ENCODE measurements around the gene KLK11. TPM values are rescaled to one million over a fixed set of nuclear protein-coding genes. Genes with fewer than 3 reads are reported as not detected.

KLK11 gene
- total and polyA plus RNA-seq, 7 experiments from 2014 or later: not detected

DNA sequence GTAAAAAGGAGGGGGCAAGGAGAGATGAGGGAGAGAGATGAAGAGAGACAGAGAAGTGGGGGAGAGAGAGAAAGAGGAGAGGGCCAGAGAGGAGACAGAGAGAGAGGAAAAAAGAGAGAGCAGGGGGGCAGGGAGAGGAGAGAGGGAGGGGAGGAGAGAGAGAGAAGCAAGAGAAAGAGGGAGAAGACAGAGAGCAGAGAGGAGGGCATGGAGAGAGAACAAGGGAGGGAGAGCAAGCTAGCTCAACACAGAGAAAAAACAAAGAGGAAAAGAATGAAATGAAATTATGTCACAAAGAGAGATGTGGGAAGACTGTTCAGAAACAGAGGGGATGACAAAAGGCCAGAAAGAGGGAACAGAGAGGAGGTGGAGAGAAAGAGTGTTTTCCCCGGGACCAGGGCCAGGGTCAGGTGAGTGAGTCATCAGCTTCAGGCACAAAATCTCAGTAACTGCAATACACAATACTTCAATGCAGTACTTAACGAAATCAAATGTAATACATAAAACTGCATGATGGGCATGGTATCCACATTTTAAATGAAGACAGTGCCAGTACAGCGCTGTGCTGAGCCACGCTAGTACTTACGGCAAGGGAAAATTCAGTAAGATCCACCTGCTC is 47.5 kb downstream of the KLK11 start:
- Histone ChIP-seq H3K4me3 (ENCODE audit: low read length) (no peak overlapping the region), H3K27me3 (ENCODE audit: control insufficient read depth in 2 of 2, insufficient read depth in 2 of 2, low read length in 2 of 2) (peaks cover 0 to 4% of the 10 kb centered on the region in 2 donors), H3K4me1 (ENCODE audit: control insufficient read depth in 2 of 2, insufficient read depth in 2 of 2, low read length in 2 of 2) (no peaks in the 10 kb centered on the region), H3K27ac (ENCODE audit: low read depth, low read length) (no peak overlapping the region), H3K9me3 (ENCODE audit: control insufficient read depth in 2 of 3, low read length in 3 of 3) (no peaks in the 10 kb centered on the region), H3K36me3 (ENCODE audit: control insufficient read depth in 2 of 3, insufficient read depth in 3 of 3, low read length in 3 of 3) (no peaks in the 10 kb centered on the region)
- H3K27me3 Mint-ChIP-seq: peaks cover 13 to 70% (median 56%) of the 10 kb centered on the region in 5 donors
- H3K4me3 Mint-ChIP-seq: no peak overlapping the region
- H3K27ac Mint-ChIP-seq: peak overlapping the region in 1 of 9 donors; percentile 8
- no peak for DNase-seq
- POLR2A ChIA-PET: no interaction called here
- H3K4me1 Mint-ChIP-seq: peaks cover 0 to 9% (median 0%) of the 10 kb centered on the region in 7 donors
- no peaks in the 10 kb centered on the region for H3K36me3 Mint-ChIP-seq
- intact Hi-C loops (cut with micrococcal nuclease): no loop called here
- CTCF ChIA-PET: no interaction called here
- ATAC-seq: no peak
- peaks cover 0 to 9% (median 0%) of the 10 kb centered on the region in 11 donors for H3K9me3 Mint-ChIP-seq

DNA sequence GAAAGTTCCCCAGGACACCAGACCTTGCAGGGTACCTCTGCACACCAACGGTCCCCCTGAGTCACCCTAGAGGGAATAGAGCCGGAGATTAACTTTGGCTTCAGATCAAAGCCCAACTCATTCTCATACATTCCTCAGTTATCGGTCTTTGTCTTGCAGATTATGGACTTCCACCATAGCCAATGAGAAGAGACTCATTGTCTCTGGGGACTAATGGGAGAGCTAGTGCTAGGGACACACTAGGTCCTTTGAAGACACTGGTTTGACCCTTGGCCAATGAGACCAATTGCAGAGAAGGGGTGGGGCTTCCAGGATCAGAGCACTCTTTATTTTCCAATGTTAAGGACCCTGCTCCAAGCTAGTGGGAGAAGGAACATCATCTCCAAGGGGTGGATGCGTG is 48.8 kb downstream of the KLK11 start:
- DNase-seq: no peak
- POLR2A ChIA-PET: no interaction called here
- ATAC-seq: no peak
- Histone ChIP-seq H3K27me3 (ENCODE audit: control insufficient read depth in 2 of 2, insufficient read depth in 2 of 2, low read length in 2 of 2) (peaks cover 0 to 4% of the 10 kb centered on the region in 2 donors), H3K9me3 (ENCODE audit: control insufficient read depth in 2 of 3, low read length in 3 of 3) (no peaks in the 10 kb centered on the region), H3K4me1 (ENCODE audit: control insufficient read depth in 2 of 2, insufficient read depth in 2 of 2, low read length in 2 of 2) (no peaks in the 10 kb centered on the region), H3K4me3 (ENCODE audit: low read length) (no peak overlapping the region), H3K36me3 (ENCODE audit: control insufficient read depth in 2 of 3, insufficient read depth in 3 of 3, low read length in 3 of 3) (no peaks in the 10 kb centered on the region), H3K27ac (ENCODE audit: low read depth, low read length) (no peak overlapping the region)
- Mint-ChIP-seq H3K36me3 (no peaks in the 10 kb centered on the region), H3K4me1 (peaks cover 0 to 9% (median 0%) of the 10 kb centered on the region in 7 donors), H3K27me3 (peaks cover 10 to 76% (median 63%) of the 10 kb centered on the region in 5 donors), H3K4me3 (no peak overlapping the region), H3K9me3 (peaks cover 0 to 7% (median 0%) of the 10 kb centered on the region in 11 donors), H3K27ac (no peak overlapping the region)
- intact Hi-C loops (cut with micrococcal nuclease): no loop called here
- CTCF ChIA-PET: no interaction called here

DNA sequence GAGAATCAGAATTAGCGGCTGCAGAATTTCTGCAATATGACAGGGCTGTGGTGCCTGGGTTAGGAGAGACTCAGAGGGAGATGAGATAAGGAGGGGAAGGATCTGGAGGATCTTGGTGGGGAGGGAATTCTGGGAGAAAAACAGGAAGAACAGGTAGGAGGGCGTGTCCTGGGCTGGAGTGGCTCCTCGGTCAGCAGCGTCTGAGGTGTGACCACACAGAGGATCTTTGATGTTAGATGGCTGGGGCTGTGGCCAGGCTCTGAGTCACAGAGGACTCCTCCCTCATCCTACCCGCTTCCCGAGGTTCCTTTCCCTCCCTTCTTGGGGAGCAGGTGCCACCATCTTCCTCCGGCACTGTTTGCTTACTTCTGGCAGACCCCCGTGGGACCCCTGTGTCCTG is 50.6 kb downstream of the KLK11 start:
- ATAC-seq (no peak), DNase-seq (no peak)
- POLR2A ChIA-PET: no interaction called here
- Mint-ChIP-seq H3K36me3 (no peaks in the 10 kb centered on the region), H3K27me3 (peaks cover 10 to 75% (median 62%) of the 10 kb centered on the region in 5 donors), H3K4me1 (peaks cover 0 to 9% (median 0%) of the 10 kb centered on the region in 7 donors), H3K9me3 (peaks cover 0 to 5% (median 0%) of the 10 kb centered on the region in 11 donors), H3K4me3 (no peak overlapping the region), H3K27ac (no peak overlapping the region)
- CTCF ChIA-PET: no interaction called here
- no peak overlapping the region for H3K27ac ChIP-seq (ENCODE audit: low read depth, low read length)
- H3K36me3 ChIP-seq (ENCODE audit: control insufficient read depth in 2 of 3, insufficient read depth in 3 of 3, low read length in 3 of 3): no peaks in the 10 kb centered on the region
- H3K9me3 ChIP-seq (ENCODE audit: control insufficient read depth in 2 of 3, low read length in 3 of 3): no peaks in the 10 kb centered on the region
- H3K4me3 ChIP-seq (ENCODE audit: low read length): no peak overlapping the region
- H3K4me1 ChIP-seq (ENCODE audit: control insufficient read depth in 2 of 2, insufficient read depth in 2 of 2, low read length in 2 of 2): no peaks in the 10 kb centered on the region
- peaks cover 0 to 4% of the 10 kb centered on the region in 2 donors for H3K27me3 ChIP-seq (ENCODE audit: control insufficient read depth in 2 of 2, insufficient read depth in 2 of 2, low read length in 2 of 2)
- intact Hi-C loops (cut with micrococcal nuclease): no loop called here

DNA sequence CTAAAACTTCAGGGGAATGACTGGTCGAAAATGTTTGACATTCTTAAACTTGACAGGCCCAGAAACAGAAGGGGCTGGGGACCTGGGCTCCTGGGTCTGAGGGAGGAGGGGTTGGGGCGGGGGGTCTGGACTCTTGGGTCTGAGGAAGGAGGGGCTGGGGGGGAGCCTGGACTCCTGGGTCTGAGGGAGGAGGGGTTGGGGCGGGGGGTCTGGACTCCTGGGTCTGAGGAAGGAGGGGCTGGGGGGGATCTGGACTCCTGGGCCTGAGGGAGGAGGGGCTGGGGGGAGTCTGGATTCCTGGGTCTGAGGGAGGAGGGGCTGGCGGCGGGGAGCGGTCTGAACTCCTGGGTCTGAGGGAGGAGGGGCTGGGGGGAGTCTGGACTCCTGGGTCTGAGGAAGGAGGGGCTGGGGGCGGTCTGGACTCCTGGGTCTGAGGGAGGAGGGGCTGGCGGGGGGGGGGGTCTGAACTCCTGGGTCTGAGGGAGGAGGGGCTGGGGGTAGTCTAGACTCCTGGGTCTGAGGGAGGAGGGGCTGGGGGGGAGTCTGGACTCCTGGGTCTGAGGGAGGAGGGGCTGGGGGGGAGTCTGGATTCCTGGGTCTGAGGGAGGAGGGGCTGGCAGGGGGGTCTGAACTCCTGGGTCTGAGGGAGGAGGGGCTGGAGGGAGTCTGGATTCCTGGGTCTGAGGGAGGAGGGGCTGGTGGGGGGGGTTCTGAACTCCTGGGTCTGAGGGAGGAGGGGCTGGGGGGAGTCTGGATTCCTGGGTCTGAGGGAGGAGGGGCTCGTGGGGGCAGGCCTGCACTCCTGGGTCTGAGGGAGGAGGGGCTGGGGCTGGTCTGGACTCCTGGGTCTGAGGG is 51.5 kb downstream of the KLK11 start:
- Histone ChIP-seq H3K36me3 (ENCODE audit: control insufficient read depth in 2 of 3, insufficient read depth in 3 of 3, low read length in 3 of 3) (no peaks in the 10 kb centered on the region), H3K4me3 (ENCODE audit: low read length) (no peak overlapping the region), H3K9me3 (ENCODE audit: control insufficient read depth in 2 of 3, low read length in 3 of 3) (no peaks in the 10 kb centered on the region), H3K4me1 (ENCODE audit: control insufficient read depth in 2 of 2, insufficient read depth in 2 of 2, low read length in 2 of 2) (no peaks in the 10 kb centered on the region), H3K27me3 (ENCODE audit: control insufficient read depth in 2 of 2, insufficient read depth in 2 of 2, low read length in 2 of 2) (peaks cover 0 to 4% of the 10 kb centered on the region in 2 donors), H3K27ac (ENCODE audit: low read depth, low read length) (no peak overlapping the region)
- intact Hi-C loops (cut with micrococcal nuclease): no loop called here
- ATAC-seq (no peak), DNase-seq (no peak)
- Mint-ChIP-seq H3K36me3 (no peaks in the 10 kb centered on the region), H3K9me3 (peaks cover 0 to 5% (median 0%) of the 10 kb centered on the region in 11 donors), H3K27me3 (peaks cover 8 to 75% (median 66%) of the 10 kb centered on the region in 5 donors), H3K4me3 (no peak overlapping the region), H3K27ac (no peak overlapping the region), H3K4me1 (peaks cover 0 to 7% (median 0%) of the 10 kb centered on the region in 7 donors)
- CTCF ChIA-PET: no interaction called here
- POLR2A ChIA-PET: interaction anchor here (0.7 kb wide), 1 partner anchor 97 kb away, joined by 3 read pairs; no protein-coding TSS in a partner anchor

DNA sequence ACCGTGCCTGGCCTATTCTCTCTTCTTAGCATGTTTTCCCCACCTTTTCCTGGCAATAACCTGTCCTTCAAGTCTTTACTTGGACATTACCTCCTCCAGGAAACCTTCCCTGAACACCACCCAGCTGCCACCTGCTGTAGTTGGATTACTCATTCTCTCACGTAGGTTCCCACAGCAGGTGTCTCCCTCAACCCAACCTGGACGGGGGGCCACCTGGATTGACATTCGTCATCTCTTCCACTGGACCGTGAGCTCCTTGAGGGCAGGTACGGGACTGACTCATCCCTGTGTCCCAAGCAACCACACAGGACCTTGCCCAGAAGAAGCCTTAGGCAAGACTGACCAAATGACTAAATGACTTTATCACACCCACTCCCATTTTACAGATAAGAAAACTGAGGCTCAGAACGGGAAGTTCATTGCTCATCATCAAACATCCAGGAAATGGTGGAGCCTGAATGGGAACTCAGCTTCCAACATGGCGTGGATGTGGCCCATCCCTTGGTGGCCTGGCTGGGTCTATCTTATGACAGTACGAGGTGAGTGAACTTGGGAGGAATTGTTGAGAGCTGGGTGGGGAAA is 53.5 kb downstream of the KLK11 start:
- POLR2A ChIA-PET: no interaction called here
- no peaks in the 10 kb centered on the region for H3K9me3 ChIP-seq (ENCODE audit: control insufficient read depth in 2 of 3, low read length in 3 of 3)
- no peak for DNase-seq
- no peaks in the 10 kb centered on the region for H3K4me1 ChIP-seq (ENCODE audit: control insufficient read depth in 2 of 2, insufficient read depth in 2 of 2, low read length in 2 of 2)
- no peaks in the 10 kb centered on the region for H3K36me3 Mint-ChIP-seq
- H3K27me3 ChIP-seq (ENCODE audit: control insufficient read depth in 2 of 2, insufficient read depth in 2 of 2, low read length in 2 of 2): peaks cover 0 to 4% of the 10 kb centered on the region in 2 donors
- intact Hi-C loops (cut with micrococcal nuclease): no loop called here
- no peak overlapping the region for H3K4me3 Mint-ChIP-seq
- H3K9me3 Mint-ChIP-seq: peaks cover 0 to 5% (median 0%) of the 10 kb centered on the region in 11 donors
- CTCF ChIA-PET: no interaction called here
- no peak overlapping the region for H3K27ac Mint-ChIP-seq
- H3K4me1 Mint-ChIP-seq: peaks cover 0 to 6% (median 0%) of the 10 kb centered on the region in 7 donors
- no peak overlapping the region for H3K27ac ChIP-seq (ENCODE audit: low read depth, low read length)
- no peaks in the 10 kb centered on the region for H3K36me3 ChIP-seq (ENCODE audit: control insufficient read depth in 2 of 3, insufficient read depth in 3 of 3, low read length in 3 of 3)
- peaks cover 10 to 70% (median 67%) of the 10 kb centered on the region in 5 donors for H3K27me3 Mint-ChIP-seq
- H3K4me3 ChIP-seq (ENCODE audit: low read length): no peak overlapping the region
- ATAC-seq: no peak

Data from naive thymus-derived CD4-positive, alpha-beta T cell (primary cell).